OCI-LY7 (cell line): ENCODE data around the gene PNMA6F.

ENCODE experiments used
- CTCF ChIP-seq: fragments of 200-600 bp; sonication (generic); conservative IDR thresholded peaks from 2 replicates; pipeline ENCODE4 v1.5.1; 2014; ENCODE audit warnings: mild to moderate bottlenecking, antibody characterized with exemption, low read length, moderate library complexity, mixed read lengths
- EZH2phosphoT487 ChIP-seq: fragments of 200-600 bp; sonication (generic); IDR thresholded peaks from 2 replicates; pipeline ENCODE4 v1.6.1; 2018; ENCODE audit warnings: low read depth, borderline replicate concordance, mild to moderate bottlenecking, mixed run types, antibody characterized with exemption, low read length, moderate library complexity, mixed read lengths

GRCh38 chrX:153340111-153340510 lies 18.5 kb upstream of the PNMA6F start:
- no peak for TF ChIP-seq CTCF
- no peak for TF ChIP-seq EZH2phosphoT487
